Measurements from ENCODE around the gene MYH14.

The MYH14 gene

DNA sequence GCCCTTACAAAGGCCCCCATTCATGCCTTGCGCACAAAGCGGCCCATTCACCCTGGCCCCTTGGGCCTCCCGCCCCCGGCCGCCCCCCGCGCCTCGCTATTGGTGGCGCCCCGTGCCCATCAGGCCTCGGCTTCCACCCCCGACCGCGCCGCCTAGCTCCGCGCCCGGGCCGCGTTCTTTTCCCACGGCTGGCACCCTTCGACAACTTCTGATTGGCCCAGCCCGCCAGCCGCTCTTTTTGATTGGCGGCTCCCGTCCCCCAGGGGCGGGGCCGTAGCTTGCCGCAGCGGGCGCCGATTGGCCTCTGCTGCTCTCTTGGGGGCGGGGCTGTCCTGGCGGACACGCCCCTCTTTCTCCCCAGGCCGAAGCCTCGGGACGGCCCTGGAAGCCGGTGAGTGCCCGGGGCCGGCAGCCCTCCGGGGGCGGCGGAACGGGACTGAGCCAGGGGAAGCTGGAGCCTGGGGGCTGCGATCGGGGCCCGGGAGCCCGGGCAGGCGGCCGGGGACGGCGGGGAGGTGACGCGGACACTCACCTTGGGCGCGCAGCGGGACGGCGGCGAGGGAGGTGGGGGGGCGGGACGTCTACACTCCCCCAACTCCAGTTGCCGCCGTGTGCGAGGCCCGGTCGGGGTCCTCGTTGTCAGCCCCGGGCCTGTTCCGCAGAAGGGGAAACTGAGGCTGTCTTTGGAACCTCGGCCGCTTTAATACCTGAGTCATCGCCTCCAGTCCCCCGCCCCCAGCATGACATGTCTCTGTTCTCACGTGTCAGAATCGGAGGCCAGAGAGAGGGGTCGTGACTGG lies at the start of gene MYH14:
Gene MYH14, plus strand, starts transcription at position 342 of the 800 bp plus-strand sequence. CDS start 6,744 bp downstream, outside the sequence.
- DNase-seq, result peak; percentile 38 to 99 (median 94)

DNA sequence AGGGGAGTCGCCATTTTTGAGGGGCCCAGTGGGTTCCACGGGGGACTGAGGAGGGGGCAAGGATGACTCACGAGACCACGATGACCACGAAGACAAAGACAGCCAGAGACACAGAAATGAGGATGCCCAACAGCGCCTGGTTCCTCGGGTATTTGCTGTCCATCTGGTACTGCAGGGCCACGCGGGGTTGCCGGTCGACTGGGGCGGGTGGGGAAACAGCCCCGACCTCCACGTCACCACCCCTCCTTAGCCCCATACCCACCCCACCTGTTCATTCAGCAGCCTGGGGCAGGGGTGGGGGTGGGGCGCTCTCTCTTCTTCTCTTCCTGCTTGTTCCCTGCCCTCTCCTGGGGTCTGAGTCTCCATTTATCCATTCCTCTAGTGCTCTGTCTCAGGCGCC lies 48.9 kb upstream of the MYH14 start:
- no peak for DNase-seq

DNA sequence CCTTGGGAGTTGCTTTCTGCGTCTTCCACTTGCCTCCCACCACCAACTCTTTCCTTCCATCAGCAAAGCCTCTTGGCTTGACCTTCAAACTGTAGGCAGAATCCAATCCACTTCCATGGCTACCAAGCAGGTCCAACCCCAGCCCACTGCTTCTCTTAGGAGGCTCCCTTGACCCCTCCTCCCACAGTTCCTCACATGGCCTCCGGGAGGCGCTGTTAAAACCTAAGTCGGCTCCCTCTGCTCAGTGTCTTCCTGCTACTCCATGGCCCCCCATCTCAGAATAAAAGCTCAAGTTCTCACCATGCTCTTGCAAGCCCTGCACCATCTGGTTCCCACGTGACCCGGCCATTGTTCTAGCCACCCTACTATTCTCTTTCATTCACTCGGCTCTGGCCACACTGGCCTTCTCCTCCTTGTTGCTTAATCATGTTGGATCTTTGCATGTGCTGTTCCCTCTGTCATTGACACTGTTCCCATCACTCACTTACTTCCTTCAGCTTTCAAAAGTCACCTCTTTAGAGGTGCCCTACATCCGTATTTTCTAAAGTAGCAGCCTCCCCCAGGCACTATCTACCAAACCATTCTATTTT lies 47.8 kb upstream of the MYH14 start:
- no peak for DNase-seq

DNA sequence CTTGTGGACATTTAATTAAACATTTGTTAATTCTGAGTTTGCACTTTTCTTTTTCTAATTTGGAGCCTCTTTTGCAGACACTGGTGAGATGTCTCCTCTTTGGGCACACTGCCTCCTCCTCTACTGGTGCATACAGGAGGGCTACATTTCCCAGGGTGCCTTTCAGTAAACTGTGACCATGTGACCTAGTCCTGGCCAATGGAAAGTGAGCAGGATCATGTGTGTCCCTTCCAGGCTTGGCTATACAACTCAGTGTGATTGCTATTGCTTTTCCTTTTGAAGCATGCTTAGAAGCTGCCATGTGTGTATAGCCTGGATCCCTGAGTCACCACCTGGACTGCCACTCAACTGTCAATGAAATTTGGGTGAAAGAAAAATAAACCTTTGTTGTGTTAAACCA lies 44.8 kb upstream of the MYH14 start:
- no peak for DNase-seq

DNA sequence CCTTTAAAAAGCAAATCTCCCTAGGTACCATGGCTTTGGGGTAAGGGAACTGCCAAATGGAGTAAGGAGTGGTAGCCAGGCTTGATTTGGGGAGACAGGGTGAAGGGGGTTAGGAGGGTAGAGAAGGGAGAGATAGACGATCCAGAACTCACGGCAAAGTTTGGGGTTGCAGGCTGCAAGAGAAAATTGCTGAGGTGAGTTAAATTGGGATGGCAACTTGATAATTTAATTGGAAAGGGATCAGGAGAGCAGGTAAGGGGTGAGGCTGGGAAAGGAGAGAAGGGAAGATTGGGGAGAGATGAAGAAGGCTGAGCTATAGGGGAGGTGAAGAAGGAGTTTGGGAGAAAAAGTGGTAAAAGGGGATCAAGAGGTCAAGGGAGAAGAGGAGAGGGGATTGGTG lies 44.3 kb upstream of the MYH14 start:
- DNase-seq, result no peak

DNA sequence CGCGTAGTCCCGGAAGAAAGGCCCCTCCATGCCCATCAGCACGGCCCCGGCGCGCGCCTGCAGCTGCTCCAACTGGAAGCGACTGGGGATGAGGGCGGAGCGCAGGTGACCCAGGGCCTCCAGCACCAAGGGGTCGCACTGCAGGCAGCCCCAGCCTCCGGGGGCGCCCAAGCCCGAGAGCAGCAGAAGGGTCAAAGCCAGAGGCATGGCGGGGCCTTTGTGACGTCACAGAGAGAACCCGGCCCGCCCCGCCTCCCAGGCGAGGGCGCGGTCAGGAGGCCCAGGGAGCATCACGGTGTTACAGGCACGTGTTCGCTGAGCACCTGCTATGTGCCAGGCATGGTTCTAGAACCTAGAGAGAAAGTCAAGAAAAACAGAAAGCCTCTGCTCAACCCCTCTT lies 40.4 kb upstream of the MYH14 start, which contains the start of gene IZUMO2:
Gene IZUMO2, minus strand, starts transcription at position 294 of the 400 bp plus-strand sequence. Its CDS starts 87 bp downstream, at position 207.
- DNase-seq, result peak in 1 of 58 donors; percentile 12

DNA sequence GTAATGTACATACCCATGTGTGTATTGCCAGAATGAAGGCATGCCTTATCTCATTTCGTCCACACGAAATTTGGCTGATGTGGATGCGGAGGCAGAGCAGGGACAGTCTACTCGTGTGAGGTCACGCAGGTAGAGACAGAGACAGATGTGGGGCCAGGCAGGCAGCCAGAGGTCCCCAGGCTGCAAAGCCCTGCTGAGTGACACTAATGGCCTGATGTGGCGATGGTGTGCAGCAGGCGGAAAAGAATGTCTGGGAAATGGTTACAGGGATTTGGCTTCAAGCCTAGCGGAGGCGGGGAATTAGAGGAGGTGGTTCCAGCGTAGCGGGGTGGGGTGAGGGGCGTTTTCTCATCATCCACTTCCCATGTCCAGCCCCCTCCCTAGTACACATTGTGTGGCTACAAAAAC lies 36.1 kb upstream of the MYH14 start:
- no peak for DNase-seq

DNA sequence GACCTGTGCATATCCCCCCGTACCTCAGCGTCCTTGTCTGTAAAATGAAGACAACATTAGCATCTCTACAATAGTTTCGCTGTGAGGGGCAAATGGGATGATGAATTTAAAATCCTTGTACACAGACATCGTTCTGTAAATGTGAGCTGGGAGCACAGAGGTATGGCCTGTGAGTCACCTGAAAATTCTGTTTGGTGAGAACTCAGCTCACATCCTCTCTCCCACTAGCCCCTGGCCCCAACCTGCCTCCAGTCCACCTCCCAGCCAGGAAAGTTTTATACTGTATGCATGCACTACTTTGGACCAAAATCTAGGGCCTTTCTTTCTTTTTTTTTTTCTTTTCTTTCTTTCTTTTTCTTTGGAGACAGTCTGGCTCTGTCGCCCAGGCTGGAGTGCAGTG lies 31.7 kb upstream of the MYH14 start:
- DNase-seq, result no peak

DNA sequence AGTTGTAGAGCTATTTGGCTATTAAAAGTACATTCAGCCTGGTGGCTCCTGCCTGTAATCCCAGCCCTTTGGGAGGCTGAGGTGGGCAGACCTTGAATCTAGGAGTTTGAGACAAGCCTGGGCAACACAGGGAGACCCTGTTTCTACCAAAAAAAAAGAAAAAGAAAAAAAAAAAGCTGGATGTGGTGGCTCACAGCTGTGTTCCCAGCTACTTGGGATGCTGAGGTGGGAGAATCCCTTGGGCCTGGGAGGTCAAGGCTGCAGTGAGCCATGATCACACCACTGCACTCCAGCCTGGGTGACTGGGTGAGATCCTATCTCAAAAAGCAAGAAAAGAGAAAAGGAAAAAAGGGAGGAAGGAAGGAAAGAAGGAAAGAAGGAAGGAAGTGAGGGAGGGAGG lies 30.7 kb upstream of the MYH14 start:
- no peak for DNase-seq

DNA sequence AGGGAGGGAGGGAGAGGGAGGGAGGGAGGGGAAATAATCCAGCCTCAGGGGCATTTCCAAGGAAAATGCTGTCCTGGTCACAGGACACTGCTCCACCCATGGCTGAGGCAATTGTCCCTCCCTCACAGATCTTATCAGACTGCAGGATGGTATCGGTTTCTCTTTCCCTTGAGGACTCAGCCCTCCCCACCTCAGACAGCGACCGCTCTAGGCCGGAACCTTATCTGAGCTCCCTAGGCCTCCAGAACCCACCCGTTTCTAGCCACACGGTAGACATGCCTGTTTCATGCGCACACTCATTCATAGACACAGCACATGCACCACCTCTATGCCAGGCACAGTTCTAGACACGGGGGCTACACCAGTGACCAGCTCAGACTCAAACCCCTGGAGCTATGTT lies 30.3 kb upstream of the MYH14 start:
- no peak for DNase-seq

DNA sequence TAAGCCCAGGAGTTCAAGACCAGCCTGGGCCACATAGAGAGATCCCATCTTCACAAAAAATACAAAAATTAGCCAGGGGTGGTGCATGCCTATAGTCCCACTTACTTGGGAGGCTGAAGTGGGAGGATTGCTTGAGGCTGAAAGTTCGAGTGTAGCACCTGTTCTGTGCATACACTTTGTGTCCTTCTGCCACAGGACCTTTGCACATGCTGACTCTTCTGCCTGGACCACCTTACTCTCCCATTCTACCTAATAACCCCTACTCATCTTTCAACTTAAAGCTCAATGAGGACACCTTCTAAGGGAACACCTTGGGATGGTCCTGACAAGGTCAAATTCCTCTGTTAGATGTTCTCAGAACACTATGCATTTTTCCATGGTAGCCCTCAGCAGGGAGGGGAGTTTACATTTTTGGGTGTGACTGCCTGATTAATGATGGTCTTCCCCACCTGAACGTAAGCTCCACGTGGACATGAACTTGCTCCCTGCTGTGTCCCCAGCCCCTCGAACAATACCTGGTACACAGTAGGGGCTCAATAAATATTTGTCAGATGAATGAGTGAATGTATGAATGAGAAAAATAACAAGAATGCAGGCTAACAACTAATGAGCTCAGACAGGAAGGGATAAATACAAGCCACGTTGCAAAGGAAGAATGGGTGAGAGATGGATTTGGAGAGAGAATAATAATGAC lies 29.2 kb upstream of the MYH14 start:
- DNase-seq, result no peak

DNA sequence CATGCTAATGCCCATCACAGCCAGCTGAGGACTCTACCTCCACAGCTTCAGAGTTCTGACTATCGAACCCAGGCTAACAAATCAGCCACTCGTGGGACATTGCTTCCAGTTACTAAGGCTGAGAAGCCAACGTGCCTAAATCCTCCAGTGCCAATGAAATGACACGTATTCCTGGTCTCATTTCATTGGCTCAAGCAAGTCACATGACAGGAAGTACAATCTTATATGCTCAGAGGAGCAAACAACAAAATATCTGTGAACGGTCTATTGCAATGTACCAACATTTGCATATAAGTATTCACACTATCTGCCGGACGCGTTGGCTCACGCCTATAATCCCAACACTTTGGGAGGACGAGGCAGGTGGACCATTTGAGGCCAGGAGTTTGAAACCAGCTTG lies 27.5 kb upstream of the MYH14 start:
- DNase-seq, result no peak

DNA sequence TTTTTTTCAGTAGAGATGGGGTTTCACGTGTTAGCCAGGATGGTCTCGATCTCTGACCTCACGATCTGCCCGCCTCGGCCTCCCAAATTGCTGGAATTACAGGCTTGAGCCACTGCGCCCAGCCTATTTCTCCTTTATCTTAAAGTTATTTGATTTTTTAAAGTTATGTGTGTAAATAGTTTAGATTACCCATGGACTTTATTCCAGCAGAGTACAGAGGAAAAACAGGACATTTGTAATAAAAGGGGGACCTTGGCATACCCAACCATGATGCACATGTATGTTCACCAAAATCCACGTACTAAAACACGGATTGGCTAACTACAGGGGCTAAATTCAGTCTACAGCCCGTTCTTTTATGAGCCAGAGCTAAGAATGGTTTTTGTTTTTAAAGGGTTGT lies 26.6 kb upstream of the MYH14 start:
- DNase-seq, result no peak

DNA sequence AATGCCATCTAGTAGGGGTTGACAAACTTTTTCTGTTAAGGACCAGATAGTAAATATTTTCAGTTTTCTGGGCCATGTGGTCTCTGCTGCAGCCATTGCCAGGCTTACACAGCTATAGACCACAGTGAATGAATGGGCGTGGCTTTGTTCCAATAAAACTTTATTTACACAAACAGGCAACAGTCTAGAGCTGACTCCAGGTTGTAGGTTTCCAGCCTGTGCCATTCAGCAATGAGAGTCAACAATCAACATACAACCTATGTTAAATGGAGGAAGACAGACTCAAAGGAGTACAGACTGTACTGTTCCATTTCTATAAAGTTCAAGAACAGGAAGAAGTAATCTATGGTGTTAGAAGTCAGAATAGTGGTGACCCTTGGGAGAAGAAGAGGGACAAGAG lies 25.1 kb upstream of the MYH14 start:
- DNase-seq, result no peak

DNA sequence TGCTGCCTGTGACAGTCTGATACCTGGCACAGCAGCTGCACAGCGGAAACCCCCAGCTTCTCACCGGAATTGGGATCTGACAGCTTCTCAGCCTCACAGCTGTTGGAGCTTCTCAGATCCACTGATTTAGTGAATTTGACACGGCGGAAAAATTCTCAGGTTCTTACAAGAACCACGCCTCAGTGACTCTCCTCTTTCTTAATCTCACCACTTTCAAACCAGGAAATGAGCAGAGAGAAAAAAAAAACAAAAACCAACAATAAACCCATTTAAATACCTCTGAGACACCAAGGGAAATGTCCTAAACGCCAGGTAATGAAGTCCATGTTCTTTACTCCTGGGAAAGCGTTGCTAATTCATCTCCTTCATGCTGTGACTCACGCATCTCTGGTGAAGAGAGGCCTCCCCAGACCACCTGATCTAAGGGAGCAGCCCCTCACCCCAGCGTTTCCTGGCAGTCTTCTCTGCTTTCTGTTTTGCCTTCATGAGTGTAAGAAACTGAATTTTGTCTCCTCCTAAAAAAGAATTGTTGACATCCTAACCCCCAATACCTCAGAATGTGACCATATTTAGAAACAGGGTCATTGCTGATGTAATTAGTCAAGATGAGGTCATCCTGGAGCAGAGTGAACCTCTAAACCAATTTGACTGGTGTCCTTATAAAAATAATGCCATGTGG lies 24.4 kb upstream of the MYH14 start:
- DNase-seq, result no peak

DNA sequence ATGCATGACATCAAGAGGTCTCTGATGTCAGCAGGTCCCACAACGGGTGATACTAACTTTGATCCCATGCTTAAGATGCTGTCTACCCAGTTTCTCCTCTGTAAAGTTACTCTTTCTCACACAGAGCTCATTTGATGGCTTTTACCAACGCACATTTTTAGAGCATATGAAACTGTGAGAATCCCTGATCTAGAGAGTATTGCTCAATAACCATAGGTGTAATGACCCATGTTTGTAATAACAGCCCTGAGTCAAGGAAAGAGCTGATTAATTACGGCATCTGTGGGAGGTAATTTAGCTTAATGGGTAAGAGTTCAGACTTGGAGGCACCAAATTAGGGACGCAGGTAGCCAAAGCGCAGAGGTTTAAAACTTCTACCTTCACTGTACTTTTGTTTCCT lies 22.3 kb upstream of the MYH14 start:
- DNase-seq, result no peak

DNA sequence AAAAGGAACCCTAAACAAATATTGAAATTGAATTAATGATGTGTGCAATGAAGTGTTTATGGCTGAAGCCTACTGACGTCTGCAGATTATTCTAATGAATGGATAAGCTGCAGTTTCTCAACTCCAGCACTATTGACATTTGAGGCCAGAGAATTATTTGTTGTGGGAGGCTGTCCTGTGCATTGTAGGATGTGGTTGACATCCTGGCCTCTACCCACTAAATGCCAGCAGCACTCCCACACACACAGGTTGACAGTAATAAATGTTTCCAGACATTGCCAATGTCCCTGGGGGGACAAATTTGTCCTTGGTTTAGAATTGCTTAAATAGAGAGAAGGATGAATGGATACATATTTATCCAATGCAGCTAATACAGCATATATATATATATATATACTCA lies 19.2 kb upstream of the MYH14 start:
- no peak for DNase-seq

DNA sequence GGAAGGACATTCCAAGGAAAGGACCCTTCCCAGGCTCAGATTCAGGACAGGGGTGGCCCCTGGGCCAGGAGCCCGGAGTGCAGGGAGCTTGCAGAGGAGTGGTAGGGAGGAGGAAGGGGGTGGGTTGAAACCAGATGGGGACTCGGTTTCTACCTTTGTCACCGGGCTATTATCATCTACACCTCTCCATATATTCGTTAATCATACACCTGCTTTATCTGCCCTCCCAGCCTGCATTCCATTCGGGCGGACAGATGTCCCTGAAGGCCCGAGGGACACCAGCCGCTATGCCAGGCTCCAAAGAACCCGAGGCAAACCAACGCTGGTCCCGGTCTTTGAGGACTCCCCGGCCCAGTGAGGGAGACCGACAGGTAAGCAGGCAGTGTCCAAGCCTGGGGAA lies 15.5 kb upstream of the MYH14 start:
- no peak for DNase-seq

DNA sequence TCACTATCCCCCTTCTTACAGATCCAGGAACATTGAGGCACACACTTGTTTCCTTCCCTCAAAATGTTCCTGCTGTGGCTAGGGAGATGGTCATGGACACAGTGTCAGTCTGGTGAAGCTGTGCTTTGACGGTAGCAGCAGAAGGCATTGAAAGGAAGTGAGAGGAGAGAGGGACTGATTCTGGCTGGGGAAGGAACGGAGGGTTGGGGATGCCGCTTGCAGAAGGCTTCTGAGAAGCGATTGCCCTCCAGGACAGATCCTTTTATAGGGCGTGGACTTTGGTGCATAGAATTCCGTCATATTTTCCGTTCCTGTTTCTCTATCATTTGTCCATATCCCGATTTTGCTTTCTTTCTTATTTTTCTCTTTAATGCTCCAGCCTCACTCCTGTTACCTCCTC lies 14.1 kb upstream of the MYH14 start:
- DNase-seq, result no peak

DNA sequence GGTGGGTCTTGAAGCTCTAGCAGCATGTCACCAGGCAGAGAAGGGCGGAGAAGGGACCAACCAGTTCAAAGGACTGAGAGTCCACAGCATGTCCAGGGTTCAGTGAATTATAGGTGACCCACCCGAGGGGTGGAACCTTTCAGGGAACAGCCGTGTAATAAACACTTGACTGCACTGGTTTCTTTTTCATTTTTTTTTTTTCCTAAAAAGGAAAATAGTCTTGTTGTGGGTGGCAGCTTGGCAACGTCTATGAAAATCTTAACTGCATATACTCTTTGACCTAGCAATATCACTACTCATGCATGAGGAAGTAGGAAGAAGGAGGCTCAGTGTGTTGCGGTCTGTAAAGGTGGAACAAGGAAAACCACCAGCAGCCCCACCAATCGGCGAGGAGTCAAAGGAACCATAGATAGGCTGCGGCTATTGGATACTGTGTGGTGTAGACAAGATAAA lies 13.0 kb upstream of the MYH14 start:
- DNase-seq, result no peak

DNA sequence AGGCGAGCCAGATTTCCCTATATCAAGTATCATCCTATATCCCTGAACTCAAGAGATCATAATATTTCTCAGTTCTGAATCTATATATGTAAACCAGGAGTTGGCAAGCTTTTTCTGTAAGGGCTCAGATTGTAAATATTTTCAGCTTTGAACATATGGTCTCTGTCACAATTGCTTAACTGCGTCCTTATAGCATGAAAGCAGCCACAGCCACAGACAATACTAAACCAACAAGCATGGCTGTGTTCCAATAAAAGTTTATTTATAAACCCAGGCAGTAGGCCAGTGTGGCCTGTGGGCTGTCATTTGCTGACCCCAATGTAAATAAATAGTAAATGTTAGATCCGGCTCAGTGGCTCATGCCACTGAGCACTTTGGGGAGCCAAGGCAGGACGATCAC lies 12.2 kb upstream of the MYH14 start:
- no peak for DNase-seq
